Breast epithelium (tissue), 3 donors: Measurements from ENCODE around the gene GOLGA8K.
"Not testable (repeated sequence)": the region's sequence is repeated elsewhere in the genome, so short reads cannot be mapped to it uniquely, and the experiment has no call there.

ENCODE experiments used
- CTCF ChIP-seq, 3 donors: fragments of 450-650 bp; IDR thresholded peaks; one replicate each; pipeline ENCODE4 v1.5.1; 2016 to 2017; ENCODE audit warnings: antibody characterized with exemption in 3 of 3, mild to moderate bottlenecking in 3 of 3, moderate library complexity in 3 of 3
- POLR2A ChIP-seq: fragments of 450-650 bp; IDR thresholded peaks from one replicate; pipeline ENCODE4 v1.6.1; 2016; ENCODE audit warnings: antibody characterized with exemption, mild to moderate bottlenecking, moderate library complexity
- POLR2AphosphoS5 ChIP-seq, 3 donors: sonication (generic); formaldehyde crosslinking; IDR thresholded peaks; one replicate each; pipeline ENCODE4 v1.6.1; 2017; ENCODE audit warnings: antibody characterized with exemption in 3 of 3

DNA sequence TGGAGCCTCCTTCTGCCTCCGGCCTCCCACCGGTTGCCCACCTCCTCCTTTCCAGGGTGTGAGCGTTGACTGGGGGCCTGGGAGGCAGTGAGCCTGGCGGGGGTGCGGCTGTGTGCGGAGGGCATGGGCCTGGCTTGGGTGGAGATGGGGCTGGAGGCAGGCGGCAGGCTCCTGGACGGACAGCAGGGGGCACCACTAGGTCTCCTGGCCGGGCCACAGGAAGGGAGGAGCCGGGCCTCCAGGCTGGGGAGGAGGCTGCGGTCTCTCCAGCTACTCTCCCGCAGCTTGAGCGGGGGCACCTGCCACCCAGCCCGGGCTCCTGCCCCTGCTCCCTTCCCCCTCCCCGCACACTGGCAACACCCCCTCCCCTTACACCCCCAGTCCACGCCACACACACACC lies 38.1 kb downstream of the GOLGA8K start:
- not testable (repeated sequence) for TF ChIP-seq POLR2AphosphoS5 (IDR thresholded peaks at IDR 0.05); CTCF (IDR thresholded peaks at IDR 0.05); POLR2A
